Fibroblast of the aortic adventitia (primary cell): ENCODE measurements around the gene KRTDAP. TPM values are rescaled to one million over a fixed set of nuclear protein-coding genes. Genes with fewer than 3 reads are reported as not detected.

Experiments used
- DNase-seq: peaks from one replicate; pipeline ENCODE4 v3.0.0-alpha.2; 2010; ENCODE audit warnings: low read depth
- H3K4me3 ChIP-seq: 2 replicates; pipeline ENCODE4 v1.5.1; 2011; ENCODE audit warnings: low read depth, mild to moderate bottlenecking, control low read depth, low read length, moderate library complexity
- CTCF ChIP-seq: IDR thresholded peaks from 2 replicates; pipeline ENCODE4 v1.5.1; 2011; ENCODE audit warnings: mild to moderate bottlenecking, low read length, control low read depth, inconsistent platforms; ENCODE audit not compliant: insufficient read depth
- total RNA-seq: library from RNA; depleted of rRNA; stranded (reverse); fragments of >200 nt; gene quantifications from 2 replicates; pipeline ENCODE4 v1.2.3, GENCODE V29; 2012; ENCODE audit warnings: low replicate concordance

KRTDAP gene
- total RNA-seq, 1 donor: not detected

GRCh38 chr19:35454663-35455062, 35.6 kb downstream of the KRTDAP start:
- H3K4me3 ChIP-seq: no peak overlapping the region
- DNase-seq: no peak
- no peak for TF ChIP-seq CTCF

- TF ChIP-seq CTCF: no peak
- DNase-seq: no peak
- H3K4me3 ChIP-seq: no peak overlapping the region
Measured at GRCh38 chr19:35451338-35452096, 38.7 kb downstream of the KRTDAP start.

GRCh38 chr19:35449359-35450043, 40.8 kb downstream of the KRTDAP start:
- no peak for DNase-seq
- no peak overlapping the region for H3K4me3 ChIP-seq
- TF ChIP-seq CTCF: no peak

- TF ChIP-seq CTCF: no peak
- DNase-seq: no peak
- H3K4me3 ChIP-seq: no peak within 1 kb of the TSS
Measured at GRCh38 chr19:35447606-35448469, 42.4 kb downstream of the KRTDAP start, which contains the start of gene FFAR2. TSS of gene FFAR2 (plus strand) at chr19:35448257. CDS start at chr19:35449715, 1,458 bp downstream.

- no peak for DNase-seq
- no peak for TF ChIP-seq CTCF
- H3K4me3 ChIP-seq: no peak overlapping the region
Measured at GRCh38 chr19:35445826-35446593, 44.3 kb downstream of the KRTDAP start.

- TF ChIP-seq CTCF: no peak
- no peak for DNase-seq
- H3K4me3 ChIP-seq: no peak overlapping the region
Measured at GRCh38 chr19:35444735-35445134, 45.5 kb downstream of the KRTDAP start.
